ENCODE measurements around the gene HOXD10.

The HOXD10 gene

GRCh38 chr2:176137252-176137580 is 20.6 kb downstream of the HOXD10 start:
- no peak for DNase-seq

- DNase-seq, result no peak
Measured at GRCh38 chr2:176137906-176138305, 21.3 kb downstream of the HOXD10 start.

DNA sequence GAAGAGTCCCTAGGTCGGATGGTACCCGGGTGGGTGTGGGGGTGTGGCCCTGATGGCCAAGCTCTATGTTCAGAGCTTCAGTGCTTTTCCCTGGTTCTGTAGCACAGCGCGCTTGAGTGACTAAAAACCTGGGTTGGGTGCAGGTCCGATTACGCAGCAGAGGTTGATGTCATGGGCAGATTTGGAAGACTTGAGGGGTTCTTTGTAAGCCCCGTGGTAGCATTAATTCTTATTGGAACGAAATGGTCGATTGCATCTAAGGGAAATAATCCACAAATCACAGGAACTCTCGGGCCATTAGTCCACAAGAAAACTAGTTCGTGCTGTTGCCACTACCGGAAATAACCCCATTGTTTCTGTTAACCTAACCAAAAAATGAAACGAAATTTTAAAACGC is 21.9 kb downstream of the HOXD10 start:
- no peak for DNase-seq

DNA sequence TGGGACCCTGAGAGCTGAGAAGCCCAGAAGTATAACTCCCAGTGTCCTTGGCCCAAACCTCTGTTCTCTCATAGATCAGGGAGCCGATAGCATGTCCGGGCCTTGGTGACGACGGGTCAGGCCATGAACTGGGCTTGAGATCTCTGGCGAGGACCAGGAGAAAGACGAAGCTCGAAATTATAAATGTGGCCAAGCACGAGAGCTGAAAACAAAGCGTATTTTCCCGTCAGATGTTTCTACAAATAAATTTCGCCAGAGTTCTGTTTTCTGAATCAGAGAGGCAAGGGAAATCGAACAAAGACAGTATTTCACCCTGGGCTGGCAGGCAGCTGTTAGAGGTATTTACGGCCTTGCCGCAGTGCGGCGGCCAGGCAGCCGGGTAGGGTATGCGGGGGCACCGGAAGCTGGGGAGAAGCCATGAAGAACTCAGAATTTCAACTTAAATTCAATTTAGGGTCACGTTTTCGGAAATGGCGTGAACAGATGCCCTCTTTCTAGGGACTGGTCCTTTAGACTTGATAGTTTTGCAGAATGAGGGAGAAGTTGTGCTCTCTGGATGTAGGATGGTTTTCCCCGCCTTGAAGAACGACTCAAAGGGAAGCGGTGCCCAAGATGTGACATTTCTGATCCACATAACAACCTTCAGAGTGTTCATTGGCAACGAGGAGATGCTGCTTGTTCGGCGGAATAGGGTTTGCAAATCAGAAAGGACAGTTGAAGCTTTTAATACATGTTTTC is 22.5 kb downstream of the HOXD10 start:
- no peak for DNase-seq

- DNase-seq, result no peak
Measured at GRCh38 chr2:176139661-176140512, 23.3 kb downstream of the HOXD10 start.

DNA sequence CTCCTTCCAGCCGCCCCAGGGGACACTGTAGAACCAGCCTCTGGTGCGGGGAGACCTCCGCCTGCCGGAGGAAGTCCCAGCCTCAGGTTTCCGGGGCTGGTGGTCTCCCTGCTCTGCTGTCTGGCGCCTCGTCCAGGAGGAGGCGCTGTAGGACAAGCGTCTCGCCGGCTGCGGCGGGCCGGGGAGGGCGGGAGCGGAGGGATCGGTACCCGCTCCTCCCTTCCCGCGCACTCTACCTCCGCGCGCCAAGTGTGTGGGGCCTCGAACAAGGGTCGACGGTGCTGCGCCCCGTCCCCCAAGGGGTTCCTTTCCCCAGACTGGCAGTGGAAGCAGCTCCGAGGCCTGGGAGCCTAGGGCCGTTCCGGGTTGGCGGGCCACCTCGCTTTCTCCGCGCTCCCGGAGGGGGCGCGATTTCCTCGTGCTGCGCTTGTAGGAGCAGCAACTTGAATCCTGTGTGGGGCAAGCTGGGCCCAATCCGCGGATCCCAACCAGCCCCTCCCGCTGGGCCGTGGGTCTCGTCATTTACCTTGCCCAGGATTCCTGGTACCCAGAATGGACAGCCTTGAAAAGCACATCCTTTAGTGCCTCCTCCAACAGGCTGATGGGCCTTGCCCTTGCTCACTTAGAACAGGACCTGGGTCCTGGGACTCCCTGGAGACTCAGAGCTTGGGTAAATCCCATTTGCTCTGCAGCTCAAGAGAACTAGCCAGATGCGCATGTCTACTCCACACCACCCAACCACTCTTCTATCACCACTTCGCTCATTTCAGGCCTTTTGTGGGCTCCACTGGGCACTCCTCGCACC is 24.1 kb downstream of the HOXD10 start:
- no peak for DNase-seq

GRCh38 chr2:176142281-176142680 is 25.7 kb downstream of the HOXD10 start:
- DNase-seq, result no peak

DNA sequence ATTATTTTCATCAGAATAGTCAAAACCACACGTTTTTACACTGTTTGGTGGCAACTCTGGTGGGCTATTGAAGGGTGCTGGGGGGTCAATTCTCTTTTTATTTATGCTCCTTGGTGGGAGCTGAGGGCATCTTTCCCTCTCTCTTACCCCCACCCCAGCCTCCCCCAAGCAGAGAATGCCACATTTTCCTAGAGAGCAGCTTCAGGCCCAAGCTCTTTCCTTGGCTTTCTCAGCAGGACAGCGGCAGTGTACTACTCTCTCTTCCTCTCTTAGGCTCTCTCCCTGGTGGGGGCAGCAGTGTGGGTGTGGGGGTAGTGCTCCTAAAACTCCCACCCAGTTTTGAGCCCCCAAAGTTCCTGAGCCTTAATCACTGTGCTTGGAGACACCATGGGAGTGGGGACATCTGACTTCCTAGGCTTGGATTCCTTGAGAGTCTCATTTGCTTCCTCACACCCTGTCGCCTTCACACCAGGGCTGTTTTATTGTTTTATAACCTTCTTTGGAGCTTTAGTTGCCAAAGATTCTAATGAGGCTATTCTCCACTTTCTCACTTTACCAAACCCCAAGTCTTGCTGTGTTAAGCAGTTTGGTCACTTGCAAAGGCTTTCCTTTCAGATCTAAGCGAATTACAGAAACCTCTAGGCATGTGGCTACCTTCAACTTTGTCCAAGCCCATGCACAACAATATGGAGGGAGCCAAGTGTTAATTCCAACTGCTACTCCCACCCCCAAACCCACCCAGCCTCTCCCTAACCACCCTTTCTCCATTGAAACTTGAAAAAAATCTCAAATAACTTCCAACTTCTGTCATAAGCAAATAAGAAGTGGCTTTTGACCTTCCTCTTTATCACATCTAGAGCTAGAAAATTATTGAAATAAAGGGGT is 28.7 kb downstream of the HOXD10 start:
- no peak for DNase-seq

GRCh38 chr2:176146101-176146500 is 29.5 kb downstream of the HOXD10 start:
- DNase-seq, result no peak

DNA sequence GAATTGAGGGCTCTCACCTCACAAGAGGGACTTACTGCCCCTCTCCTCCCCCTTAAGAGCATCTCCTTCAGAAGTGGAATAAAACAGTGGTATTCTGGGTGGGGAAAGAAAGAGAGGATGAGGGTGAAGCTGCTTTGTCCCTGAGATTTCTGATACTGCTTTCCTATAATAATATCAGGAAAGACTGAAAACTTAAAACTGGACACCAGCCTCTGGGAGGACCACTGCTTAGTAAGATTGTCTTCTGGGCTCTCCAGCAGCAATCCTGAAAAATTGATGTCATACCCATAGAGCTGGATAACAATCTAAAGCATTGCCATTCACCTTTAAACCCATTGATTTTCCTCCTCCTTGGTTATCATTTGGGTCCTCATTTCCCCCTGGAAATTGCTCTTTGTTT is 30.1 kb downstream of the HOXD10 start:
- no peak for DNase-seq

GRCh38 chr2:176147210-176147799 is 30.7 kb downstream of the HOXD10 start:
- DNase-seq, result no peak

- DNase-seq, result no peak
Measured at GRCh38 chr2:176147800-176148496, 31.4 kb downstream of the HOXD10 start.

DNA sequence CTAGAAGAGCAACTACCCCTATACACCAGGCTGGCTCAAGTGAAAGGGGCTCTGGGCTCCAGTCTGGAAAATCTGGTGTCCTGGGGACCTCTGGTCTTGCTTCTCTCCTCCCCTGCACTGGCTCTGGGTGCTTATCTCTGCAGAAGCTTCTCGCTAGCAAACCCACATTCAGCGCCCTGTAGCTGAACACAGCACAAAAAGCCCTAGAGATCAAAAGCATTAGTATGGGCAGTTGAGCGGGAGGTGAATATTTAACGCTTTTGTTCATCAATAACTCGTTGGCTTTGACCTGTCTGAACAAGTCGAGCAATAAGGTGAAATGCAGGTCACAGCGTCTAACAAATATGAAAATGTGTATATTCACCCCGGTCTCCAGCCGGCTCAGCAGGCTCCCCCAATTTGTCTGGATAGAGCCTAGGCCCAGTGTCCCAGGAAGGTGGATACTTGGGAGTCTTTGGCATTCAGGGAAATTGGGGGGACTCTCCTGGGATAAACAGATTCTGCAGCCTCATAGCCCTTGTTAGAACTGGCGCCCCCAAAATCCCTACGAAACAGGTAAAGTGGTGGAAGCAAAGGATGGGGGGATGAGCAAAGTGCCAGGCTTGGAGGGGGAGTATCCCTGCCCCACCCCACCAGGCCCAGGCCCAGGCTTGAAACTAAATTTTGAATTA is 32.3 kb downstream of the HOXD10 start:
- DNase-seq, result no peak

- DNase-seq, result no peak
Measured at GRCh38 chr2:176149481-176149938, 32.9 kb downstream of the HOXD10 start.

DNA sequence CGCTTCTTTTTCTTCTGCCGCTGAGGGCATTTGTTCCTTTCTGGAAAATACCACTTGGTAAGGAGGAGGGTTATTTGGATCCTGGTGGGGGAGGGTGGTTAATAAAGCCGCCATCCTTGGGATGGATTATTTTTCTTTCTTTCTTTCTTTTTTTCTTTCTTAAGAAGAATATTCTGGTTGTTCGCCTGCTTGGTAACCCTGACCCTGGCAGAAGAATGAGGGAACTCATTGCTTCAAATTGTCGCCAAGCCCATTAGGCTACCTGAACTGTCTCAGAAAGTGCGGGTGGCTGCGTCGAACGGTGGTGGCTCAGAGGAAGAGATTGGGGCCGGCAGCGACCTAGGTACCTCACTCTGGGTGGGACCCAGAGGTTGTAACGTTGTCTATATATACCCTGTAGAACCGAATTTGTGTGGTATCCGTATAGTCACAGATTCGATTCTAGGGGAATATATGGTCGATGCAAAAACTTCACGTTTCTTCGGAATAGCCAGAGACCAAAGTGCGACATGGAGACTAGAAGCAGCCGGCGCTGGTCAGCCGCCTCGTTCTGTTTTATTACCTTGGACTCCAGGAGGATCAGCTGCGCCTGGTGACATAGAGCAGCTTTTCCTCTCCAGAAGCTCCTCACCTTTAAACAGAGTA is 33.5 kb downstream of the HOXD10 start:
- DNase-seq, result no peak

GRCh38 chr2:176150584-176151441 is 34.2 kb downstream of the HOXD10 start:
- DNase-seq, result no peak

DNA sequence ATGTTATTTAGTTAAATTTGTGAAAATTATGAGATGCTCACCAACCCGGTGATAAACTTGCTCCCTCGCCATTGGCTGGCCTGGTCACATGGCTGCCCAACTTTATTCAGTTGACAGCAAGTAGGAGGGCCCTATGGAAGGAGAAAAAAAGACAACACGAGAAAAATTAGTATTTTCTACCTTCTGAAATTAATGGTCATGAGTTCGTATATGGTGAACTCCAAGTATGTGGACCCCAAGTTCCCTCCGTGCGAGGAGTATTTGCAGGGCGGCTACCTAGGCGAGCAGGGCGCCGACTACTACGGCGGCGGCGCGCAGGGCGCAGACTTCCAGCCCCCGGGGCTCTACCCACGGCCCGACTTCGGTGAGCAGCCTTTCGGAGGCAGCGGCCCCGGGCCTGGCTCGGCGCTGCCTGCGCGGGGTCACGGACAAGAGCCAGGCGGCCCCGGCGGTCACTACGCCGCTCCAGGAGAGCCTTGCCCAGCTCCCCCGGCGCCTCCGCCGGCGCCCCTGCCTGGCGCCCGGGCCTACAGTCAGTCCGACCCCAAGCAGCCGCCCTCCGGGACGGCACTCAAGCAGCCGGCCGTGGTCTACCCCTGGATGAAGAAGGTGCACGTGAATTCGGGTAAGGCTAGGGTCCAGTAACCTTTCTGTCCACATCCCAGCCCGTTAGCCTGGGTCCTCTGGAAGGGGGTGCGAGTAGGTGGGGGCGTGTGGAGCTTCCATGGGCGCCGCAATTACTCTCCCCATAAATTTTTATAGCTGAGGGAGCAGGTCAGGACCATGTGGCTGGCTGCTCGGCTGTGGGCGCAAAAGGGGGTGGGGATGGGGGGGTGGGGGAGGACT is 35.1 kb downstream of the HOXD10 start, which contains the start of gene HOXD4:
TSS of gene HOXD4 (plus strand) at position 109 of the 846 bp plus-strand sequence. CDS start at position 193, 84 bp downstream.
- no peak for DNase-seq
